Measurements from ENCODE around the gene DYSF.

DNA sequence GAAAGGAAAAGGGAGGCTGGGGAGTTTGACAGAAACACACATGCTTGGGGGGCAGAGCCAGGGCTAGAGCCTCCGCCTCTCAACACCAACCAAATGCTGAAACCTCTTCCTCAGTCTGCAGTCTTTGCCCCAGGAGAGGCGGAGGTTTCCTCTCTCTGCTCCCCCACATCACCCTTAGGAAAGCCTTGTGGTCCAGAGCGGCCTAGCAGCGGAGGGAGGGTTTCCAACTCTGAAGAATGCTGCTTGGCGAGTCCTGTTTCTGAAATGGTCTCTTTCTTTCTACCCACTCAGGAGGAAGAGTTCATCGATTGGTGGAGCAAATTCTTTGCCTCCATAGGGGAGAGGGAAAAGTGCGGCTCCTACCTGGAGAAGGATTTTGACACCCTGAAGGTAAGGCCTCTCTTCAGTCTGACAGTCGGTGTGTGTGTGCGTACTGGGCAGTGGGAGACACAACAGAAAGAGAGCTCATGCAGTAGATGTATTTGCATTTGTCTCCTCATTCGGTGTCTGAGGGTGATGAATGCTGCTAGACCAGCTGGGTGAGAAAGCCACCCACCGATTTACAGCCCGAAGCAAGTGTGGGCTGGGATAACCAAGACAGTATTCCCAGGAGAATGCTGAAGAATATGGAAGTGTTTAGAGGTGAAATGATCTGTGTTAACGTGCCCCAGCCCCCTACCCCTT, 190.5 kb downstream of the DYSF start:
- TF ChIP-seq, protein P1, sequence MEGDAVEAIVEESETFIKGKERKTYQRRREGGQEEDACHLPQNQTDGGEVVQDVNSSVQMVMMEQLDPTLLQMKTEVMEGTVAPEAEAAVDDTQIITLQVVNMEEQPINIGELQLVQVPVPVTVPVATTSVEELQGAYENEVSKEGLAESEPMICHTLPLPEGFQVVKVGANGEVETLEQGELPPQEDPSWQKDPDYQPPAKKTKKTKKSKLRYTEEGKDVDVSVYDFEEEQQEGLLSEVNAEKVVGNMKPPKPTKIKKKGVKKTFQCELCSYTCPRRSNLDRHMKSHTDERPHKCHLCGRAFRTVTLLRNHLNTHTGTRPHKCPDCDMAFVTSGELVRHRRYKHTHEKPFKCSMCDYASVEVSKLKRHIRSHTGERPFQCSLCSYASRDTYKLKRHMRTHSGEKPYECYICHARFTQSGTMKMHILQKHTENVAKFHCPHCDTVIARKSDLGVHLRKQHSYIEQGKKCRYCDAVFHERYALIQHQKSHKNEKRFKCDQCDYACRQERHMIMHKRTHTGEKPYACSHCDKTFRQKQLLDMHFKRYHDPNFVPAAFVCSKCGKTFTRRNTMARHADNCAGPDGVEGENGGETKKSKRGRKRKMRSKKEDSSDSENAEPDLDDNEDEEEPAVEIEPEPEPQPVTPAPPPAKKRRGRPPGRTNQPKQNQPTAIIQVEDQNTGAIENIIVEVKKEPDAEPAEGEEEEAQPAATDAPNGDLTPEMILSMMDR (IDR thresholded peaks at IDR 0.05), result no peak
- no peak for TF ChIP-seq POLR2A (IDR thresholded peaks at IDR 0.05)
